PFSK-1 (cell line): ENCODE measurements around the gene HLCS.

Experiments used
- FOXP2 ChIP-seq: optimal IDR thresholded peaks from 2 replicates; pipeline ENCODE3; 2011; ENCODE audit warnings: borderline replicate concordance, control low read depth, inconsistent platforms; ENCODE audit not compliant: insufficient read depth; ENCODE audit errors: extremely low read length, extremely low read depth
- POLR2AphosphoS5 ChIP-seq: IDR thresholded peaks from 2 replicates; pipeline ENCODE4 v1.6.1; 2012; ENCODE audit warnings: low read depth, mild to moderate bottlenecking, control low read depth, low read length, moderate library complexity
- SIN3A ChIP-seq: IDR thresholded peaks from 2 replicates; pipeline ENCODE4 v1.6.1; 2012; ENCODE audit warnings: mild to moderate bottlenecking, low read length, moderate library complexity, borderline replicate concordance; ENCODE audit not compliant: insufficient read depth
- TAF1 ChIP-seq: IDR thresholded peaks from 2 replicates; pipeline ENCODE4 v1.6.1; 2012; ENCODE audit warnings: low read length, control low read depth, borderline replicate concordance; ENCODE audit not compliant: insufficient read depth
- TF ChIP-seq, protein P1 (sequence below), 2 experiments: IDR thresholded peaks; 2 replicates each; pipeline versions ENCODE4 v1.6.1 to v1.8.0; 2011 to 2012; ENCODE audit warnings: low read depth in 2 of 2, low read length in 2 of 2, control low read depth in 1 of 2, inconsistent platforms in 1 of 2, mild to moderate bottlenecking in 1 of 2, moderate library complexity in 1 of 2; ENCODE audit not compliant: insufficient read depth in 1 of 2

DNA sequence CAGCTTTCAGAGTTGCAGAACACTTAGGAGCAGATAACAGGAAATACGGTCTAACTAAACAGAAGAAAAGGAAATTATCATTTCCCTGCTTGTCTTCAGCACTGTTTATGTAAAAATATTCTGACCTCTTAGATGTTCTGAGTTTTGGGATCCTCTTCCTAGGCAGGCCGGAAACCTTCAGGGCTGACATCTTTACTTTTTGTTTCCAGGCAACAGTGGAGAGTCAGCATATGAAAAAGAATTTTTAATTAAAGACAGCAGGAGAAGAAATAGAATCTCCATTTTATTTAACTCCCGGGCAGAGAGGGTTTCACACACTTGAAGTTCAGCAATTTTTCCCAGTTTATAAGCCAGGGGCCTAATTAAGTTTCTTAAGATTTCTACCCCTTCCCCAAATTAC is 35.0 kb upstream of the HLCS start:
- no peak for TF ChIP-seq POLR2AphosphoS5
- TF ChIP-seq TAF1 = no peak
- TF ChIP-seq, protein P1, sequence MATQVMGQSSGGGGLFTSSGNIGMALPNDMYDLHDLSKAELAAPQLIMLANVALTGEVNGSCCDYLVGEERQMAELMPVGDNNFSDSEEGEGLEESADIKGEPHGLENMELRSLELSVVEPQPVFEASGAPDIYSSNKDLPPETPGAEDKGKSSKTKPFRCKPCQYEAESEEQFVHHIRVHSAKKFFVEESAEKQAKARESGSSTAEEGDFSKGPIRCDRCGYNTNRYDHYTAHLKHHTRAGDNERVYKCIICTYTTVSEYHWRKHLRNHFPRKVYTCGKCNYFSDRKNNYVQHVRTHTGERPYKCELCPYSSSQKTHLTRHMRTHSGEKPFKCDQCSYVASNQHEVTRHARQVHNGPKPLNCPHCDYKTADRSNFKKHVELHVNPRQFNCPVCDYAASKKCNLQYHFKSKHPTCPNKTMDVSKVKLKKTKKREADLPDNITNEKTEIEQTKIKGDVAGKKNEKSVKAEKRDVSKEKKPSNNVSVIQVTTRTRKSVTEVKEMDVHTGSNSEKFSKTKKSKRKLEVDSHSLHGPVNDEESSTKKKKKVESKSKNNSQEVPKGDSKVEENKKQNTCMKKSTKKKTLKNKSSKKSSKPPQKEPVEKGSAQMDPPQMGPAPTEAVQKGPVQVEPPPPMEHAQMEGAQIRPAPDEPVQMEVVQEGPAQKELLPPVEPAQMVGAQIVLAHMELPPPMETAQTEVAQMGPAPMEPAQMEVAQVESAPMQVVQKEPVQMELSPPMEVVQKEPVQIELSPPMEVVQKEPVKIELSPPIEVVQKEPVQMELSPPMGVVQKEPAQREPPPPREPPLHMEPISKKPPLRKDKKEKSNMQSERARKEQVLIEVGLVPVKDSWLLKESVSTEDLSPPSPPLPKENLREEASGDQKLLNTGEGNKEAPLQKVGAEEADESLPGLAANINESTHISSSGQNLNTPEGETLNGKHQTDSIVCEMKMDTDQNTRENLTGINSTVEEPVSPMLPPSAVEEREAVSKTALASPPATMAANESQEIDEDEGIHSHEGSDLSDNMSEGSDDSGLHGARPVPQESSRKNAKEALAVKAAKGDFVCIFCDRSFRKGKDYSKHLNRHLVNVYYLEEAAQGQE (IDR thresholded peaks at IDR 0.05; ENCODE audit: insufficient read depth in 1 of 2, low read depth in 2 of 2, low read length in 2 of 2) = no peak
- TF ChIP-seq SIN3A = no peak
- TF ChIP-seq FOXP2 = no peak
